ENCODE results near the gene WNT7B.

WNT7B gene

DNA sequence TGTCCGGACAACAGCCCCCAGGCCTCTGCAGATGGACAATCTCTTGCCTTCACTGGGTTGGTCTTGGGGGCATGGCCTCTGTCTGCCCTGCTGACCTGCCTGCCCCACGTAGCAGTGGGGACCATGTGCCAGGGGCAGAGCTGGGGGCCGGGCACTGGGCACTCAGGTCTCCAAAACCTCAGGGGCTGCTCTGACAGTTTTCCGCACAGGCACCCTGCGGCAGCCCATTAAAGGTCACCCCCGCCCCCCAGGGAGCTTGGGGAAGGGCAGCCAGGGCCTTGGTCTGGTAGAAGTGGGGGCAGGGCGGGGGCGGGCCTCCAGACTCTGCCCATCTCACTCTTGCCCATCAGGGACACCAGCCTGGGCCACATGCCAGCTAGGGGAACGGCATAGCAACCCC lies 49.9 kb downstream of the WNT7B start:
- no peak for DNase-seq (ENCODE audit: low spot score)

DNA sequence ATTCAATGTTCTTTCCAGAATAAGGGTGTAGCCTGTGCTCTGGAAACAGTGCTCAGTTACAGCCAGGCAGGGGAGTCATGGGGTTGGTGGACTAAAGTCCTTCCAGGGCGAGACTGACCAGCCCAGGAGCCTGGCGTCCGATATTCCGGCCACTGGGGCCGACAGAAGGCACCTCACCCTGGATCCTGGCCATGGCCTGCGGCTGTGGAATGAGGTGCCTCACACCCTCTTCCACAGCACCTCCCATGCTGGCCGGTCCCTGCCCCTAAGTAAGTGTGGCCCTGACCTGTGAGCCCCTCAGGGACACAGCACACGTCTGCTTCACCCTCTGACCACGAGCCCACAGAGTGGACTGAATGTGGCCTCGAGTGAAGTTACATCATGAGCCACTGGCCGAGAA lies 50.5 kb downstream of the WNT7B start:
- DNase-seq (ENCODE audit: low spot score), result no peak

DNA sequence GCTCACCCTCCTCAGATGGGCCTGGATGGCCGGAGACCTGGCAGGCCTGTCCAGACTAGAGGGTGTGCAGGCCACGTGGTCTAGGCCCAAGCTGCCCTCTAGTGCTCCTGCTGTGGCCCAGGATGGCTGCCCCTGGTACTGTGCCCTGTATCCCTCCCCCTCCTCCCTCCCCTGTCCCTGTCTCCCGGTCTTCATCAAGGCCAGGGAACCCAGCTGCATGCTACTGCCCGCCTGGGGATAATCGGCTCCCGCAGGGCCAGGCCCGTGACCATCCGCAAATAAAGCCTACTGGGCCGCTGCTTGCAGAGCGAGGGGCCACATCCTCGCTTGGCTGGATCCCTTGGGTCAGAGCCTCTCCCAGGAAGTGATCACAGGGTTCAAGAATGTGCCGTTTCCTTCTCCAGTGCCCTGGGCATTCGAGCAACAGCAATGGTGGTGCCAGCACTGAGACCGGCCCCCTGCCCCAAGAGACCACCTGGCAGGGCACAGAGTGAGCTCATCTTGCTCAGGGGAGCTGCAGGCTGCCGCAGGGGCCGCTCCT lies 51.1 kb downstream of the WNT7B start:
- no peak for DNase-seq (ENCODE audit: low spot score)

DNA sequence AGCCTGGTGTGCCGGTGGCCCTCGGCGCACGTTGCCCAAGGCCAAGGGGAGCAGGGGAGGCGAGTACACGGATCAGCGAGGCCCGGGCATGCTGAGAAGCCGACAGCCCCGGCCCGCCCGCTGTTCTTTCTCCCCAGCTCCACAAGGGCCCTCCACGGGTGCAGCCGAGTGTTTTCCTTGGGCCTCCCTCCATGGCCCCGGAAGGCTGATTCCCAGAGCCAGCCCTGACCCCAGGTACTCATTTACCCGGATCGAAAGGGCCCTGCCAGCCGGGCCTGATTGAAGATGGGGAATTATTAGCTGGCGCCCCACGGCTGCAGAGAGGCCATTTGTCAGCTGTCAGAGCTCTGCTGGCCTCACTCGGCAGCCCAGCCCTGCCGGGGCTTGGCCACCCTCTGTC lies 53.1 kb downstream of the WNT7B start:
- DNase-seq (ENCODE audit: low spot score), result no peak

DNA sequence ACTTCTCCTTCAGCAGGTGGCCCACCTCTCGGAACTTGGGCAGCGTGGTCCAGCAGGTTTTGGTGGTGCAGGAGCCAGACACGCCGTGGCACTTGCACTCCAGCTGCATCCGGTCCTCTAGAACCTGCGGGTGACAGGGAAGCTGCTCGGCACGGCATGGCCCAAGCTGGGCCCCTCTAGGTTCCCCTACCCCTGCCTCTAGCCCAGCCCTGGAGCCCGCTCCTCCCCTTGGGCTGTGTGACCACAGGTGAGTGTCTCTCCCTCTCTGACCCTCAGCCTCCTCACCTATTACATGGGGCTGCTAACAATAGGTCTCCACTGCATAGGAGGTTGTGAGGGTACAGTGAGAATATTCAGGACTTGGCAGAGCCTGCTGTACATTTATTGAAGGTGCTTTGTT lies 53.8 kb downstream of the WNT7B start:
- no peak for DNase-seq (ENCODE audit: low spot score)

DNA sequence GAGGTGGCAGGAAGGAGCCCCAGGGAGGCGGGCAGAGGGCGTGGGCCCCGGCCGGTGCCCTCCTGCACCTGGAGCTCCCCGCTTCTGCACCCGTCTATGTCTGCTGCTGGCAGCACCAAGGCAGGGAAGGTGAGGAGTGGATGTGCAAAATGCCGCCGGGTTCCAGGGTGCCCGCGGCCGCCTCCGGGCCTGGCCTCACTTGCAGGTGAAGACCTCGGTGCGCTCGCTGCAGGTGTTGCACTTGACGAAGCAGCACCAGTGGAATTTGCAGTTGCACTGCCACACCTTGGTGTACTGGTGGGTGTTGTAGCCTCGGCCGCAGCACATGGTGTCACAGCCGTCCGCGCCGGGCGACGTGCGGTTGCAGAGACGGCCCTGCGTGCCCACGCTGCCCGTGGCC lies 54.3 kb downstream of the WNT7B start:
- no peak for DNase-seq (ENCODE audit: low spot score)

DNA sequence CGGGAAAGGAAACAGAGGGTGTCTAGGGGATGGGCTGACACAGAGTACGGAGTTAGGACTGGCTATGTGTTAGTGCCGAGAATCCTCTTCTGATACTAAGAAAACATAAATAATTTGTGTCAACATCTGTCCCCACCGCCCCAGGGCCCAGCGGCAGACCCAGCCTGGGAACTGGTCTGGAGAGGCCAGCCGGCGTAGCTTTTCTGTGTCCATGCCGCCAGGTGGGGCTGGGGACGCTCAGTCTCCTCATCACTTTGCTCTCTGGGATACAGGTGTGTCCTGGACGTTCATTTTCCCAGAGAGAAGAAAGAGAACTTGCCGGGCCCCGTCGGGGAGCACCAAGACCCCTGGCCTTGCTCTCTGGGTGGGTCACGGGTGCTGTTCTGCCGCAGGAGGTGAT lies 54.7 kb downstream of the WNT7B start:
- no peak for DNase-seq (ENCODE audit: low spot score)

DNA sequence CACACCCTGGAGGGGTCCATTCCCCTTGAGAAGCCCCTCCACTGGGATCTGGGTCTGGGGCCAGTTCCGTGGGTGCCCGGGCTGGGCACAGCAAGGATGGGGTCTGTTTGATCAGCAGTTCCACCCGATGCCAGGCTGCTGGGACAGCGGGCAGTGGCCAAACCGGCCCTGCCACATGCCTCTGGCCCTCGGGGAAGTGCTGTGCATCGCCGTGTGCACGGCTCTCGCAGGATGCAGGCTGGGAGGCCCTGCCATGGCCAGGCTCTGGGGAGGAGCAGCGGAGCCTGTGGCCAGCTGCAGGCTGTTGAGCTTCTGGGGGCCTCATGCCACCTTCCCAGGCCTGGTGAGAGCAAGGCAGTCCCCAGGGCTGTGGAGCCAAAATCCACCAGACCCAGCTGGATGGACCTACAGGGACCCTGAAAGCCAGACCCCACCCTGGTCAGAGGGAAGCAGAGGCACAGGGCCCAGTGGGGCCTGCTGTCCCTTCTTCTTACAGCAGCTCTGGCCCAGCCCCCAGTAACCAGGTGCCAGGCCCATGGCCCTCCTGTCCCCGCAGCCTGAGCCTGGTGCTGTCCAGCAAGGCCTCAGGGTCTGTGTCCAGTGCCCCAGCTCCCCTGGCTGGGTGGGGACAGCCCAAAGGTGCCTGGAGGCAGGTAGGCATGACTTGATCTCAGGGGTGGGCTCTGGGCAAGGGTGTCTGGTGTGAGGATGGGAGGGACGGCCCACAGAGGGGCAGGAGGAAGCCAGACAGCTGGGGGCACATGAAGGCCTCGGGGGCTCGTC lies 57.3 kb downstream of the WNT7B start:
- no peak for DNase-seq (ENCODE audit: low spot score)

DNA sequence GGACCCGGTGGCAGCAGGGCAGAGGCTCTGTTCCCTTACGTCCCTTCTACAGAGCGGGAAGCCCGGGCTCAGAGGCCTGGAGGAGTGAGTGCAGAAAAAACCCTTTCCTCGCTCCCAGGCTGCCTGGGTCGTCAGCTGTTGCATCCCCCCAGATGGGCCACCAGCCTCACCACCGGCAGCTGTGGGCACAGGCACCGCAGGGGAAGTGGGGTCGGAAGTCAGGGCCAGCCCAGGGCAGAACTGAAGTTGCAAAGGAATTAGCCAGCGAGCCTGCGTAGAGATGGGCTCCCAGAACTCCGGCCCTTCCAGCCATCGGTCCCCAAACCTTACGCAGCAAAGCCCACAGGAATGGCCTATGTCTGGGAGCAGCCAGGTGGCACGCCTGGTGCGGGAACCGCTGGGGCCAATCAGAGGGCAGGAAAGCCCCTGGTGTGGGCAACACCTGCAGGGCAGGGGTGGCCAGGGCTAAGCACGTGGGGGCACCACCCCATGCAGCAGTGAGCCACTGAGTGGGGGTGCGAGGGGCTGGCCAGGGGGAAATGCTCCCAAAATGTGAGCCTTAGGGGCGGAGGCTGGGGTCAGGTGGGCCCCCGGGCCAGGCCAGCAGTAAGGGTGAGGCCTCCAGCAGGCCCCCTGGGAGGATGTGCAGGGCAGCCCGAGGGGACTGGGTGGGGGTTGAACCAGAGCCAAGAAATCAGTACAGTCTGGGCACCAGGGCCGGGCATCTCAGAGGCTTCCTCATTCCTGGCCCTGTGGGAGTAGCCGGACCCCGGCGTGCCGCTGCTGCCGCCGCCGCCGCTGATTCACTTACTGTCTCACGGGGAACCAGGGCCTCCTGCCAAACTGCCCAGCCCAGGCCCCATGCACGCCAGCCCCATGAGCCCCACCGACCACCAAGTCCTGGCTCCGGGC lies 58.2 kb downstream of the WNT7B start:
- no peak for DNase-seq (ENCODE audit: low spot score)

DNA sequence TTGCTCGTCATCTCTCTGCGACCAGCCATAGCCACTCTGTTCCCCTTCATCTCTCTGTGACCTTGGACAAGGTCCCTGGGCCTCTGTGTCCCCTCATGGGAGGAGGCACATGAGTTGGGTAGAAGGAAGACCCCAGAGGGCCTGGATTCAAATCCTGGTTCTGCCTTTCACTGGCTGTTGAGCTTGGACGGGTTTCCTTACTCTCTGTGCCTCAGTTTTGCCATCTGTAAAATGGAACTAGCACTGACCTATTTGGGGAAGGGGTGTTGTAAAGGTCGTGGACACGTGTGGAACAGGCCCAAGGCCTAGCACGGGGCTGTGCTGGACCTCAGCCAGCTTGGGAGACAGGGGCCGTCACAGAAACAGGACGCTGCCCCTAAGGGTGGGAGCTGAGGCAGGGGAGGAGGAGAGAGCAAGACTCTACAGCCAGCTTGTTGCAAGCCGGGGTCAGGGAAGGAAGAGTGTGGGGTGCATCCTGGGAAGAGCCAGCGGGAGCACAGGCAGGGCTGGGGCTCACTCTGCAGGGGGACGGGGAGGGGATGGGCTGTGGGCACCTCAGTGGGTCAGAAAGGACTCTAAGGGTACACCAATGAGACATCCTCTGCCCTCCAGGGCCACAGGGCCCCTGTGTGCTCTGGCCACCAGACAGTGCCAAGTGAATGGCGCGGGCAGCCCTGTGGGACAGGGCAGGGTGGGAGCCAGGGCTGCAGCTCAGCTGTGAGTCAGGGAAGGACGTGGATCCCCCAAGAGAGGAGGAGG lies 59.1 kb downstream of the WNT7B start:
- no peak for DNase-seq (ENCODE audit: low spot score)

DNA sequence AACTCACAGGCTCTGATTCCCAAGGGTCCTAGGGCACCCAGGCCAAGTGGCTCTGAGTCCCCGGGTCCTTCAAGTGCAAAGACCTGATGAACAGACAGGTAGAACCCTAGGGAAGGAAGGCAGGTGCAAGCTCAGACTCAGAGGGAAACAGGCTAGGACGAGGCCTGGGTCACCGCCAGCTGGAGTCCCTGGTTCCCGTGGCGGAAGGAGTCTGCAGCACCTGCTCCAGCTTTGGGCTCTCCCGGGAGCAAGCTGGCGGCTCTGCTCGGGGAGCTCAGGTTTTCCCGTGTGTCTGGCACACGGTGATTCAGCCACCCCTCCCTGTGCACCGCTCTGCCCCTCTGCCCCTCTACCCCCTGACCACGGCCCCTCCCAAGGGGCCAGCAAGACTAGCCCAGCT lies 59.8 kb downstream of the WNT7B start:
- no peak for DNase-seq (ENCODE audit: low spot score)

DNA sequence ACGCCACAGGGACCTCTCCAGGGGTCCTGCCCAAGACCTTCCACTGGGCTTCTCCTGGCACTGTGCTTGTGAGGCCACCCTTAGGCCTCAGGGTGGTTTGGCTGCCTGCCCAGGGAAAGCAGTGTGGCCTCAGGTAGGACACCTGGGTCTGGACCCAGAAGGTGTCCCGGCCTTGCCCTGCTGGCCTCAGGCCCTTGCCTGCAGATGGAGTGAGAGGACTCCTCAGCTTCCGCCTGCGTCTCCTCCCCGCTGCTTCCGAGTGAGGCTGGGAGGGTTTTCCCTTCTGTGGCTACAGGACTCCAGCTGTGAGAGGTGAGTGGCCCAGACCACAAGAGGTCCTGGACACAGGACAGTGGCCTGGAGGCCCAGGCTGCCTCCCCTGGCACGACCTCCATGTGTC lies 60.4 kb downstream of the WNT7B start:
- DNase-seq (ENCODE audit: low spot score), result no peak

DNA sequence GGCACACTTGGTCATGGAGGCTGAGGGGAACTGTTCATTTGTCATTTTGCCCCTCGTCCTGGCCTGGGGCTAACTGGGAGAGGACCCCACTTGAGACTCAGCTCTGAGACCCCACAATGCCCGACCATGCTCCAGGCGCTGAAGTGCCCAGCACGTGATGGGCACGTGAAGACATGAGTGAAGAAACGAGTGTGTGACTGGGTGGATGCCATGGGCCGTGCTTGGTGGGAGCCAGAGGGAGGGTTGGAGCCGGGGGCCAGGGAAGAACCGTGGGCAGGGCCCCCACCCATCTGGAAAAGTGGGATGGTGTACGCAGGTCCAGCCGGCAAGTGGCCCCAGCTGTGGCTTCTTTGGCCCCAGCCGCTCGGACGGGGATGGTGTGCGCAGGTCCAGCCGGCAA lies 61.1 kb downstream of the WNT7B start:
- DNase-seq (ENCODE audit: low spot score), result no peak

DNA sequence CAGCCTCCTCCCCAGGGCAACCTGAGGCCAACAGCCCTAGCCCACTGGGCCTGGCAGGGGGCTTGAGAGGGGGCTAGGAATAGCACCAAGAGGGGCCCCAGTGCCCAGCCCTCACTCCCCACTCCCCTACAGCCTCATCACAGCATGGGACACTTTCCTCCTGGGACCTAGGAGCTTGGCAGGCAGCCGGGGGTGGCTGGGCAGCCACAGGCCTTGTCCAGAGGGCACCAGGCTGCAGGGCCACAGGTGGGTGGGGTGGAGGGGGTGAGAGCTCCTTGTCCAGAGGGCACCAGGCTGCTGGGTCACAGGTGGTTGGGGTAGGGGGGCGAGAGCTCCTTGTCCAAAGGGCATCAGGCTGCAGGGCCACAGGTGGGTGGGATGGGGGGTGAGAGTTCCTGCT lies 61.8 kb downstream of the WNT7B start:
- no peak for DNase-seq (ENCODE audit: low spot score)

DNA sequence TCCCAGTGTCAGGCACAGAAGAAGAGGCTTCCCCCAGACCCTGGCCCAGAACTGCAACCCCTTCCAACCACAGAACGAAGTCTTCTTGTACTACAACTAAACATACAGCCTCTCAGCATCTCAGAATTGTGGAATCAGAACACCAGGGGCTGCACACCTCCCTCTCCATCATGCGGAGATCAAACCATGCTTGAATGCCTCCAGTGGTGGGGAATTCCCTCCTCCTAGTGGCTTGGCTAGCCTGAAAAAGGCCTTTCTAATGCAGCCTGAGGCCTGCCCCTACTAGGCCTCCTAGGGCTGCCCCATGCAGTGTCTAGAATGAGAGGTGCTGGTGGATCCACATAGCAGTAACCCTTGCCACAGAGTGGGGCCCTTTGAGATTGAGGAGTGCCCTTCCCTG lies 62.7 kb downstream of the WNT7B start:
- no peak for DNase-seq (ENCODE audit: low spot score)

DNA sequence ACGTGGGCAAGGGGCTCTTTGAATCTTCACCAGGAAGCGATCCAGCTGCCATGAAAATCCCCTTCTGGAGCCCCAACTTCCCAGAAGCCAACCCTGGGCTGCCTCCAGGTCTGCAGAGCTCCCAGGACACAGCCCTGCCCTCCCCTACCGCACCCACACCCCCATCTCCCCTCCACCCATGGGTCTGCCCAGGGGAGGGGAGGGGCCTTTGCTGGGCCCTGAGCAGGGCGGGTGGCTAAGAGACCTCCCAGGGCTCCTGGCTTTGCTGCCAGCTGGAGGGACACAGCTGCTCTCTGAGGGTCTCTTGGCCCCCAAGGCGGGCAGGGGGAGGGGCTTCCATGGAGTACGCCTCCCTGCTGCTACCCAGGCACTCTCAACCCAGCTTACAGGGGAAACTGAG lies 64.1 kb downstream of the WNT7B start:
- no peak for DNase-seq (ENCODE audit: low spot score)

DNA sequence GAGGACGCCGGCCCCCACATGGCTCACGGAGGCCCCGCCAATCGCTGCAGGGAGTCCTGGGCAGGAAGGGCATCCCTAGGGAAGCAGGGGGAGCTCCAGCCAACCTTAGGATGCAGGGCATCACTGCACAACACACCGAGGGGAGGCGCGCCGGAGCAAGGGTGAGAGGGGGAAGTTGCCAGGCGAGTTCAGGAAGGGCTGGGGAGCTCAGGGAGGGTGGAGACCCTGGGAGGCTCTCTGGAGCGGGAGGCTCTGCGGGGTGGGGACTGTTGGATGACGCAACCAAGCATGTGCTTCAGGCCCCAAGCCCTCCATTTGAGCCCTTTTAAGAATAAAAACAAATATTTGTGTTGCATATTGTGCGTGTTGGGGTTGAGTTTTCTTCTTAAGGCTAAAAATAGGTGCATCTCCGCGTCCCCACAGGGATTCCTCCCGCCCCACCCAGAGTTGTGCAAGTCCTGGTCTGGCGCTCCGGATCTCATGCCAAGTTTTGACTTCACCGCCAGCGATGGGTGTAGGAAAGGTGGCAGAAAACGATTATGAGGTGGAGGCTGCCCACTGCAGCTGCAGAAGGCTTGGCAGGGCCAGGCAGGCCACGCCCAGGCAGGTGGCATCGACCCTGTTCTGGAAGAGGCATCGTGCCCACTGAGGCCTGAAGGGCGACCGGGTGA lies 65.2 kb downstream of the WNT7B start:
- DNase-seq (ENCODE audit: low spot score), result no peak

DNA sequence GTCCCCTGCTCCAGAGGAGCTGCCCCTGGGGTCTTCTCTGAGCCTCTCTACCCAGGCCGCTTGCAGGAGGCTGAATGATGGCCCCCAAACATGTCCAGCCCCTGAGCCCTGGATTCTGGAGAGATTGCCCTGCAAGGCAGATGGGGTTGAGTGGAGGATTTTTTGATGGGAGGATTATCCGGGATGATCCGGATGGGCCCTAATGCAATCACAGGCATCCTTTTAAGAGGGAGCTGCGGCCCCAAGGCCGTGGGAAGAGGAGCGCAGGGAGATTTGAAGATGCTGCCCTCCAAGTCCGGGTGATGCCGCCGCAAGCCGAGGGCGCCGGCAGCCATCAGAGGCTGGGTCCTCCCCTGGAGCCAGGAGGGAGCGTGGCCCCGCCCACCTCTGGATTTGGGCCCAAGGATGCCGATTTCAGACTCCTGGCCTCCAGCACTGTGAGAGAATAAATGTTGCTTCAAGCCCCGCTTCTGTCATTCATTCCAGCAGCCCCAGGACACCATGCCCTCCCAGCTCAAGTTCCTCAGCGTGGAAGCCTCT lies 66.0 kb downstream of the WNT7B start:
- no peak for DNase-seq (ENCODE audit: low spot score)

DNA sequence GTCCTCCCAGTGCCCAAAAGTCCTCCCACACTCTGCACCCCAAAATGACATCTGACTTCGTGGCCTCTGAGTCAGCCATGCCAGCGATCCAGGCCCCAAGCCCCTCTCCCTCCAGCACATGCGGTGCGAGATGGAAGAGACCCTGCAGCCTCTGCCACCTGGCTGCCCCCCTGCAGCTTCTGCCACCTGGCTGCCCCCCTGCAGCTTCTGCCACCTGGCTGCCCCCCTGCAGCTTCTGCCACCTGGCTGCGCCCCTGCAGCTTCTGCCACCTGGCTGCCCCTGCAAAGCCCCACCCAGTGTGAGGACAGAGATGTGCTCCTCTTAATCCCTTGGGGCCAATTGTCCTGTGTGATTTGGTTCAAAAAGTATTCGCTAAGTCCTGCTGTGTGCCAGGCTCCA lies 68.0 kb downstream of the WNT7B start:
- DNase-seq (ENCODE audit: low spot score), result no peak

DNA sequence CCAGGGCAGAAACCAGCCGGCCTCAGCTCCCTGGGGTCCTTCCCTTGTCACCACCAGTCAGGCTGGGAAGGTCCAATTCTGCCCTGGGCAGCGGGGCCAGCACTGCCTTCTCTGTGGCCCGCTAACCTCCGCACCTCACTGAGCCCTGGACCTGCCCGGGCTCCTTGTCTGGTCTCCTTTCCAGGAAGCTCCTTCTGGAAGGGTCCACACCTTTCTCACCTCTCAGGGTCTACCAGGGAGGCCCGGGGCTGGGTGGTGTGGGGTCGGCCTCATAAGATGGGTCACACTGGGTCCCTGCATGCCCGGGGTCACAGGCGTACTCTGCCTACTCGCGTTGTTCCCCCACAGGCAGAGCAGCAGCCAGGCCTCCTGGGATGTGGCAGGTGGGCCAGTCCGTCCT lies 69.0 kb downstream of the WNT7B start:
- DNase-seq (ENCODE audit: low spot score), result no peak

DNA sequence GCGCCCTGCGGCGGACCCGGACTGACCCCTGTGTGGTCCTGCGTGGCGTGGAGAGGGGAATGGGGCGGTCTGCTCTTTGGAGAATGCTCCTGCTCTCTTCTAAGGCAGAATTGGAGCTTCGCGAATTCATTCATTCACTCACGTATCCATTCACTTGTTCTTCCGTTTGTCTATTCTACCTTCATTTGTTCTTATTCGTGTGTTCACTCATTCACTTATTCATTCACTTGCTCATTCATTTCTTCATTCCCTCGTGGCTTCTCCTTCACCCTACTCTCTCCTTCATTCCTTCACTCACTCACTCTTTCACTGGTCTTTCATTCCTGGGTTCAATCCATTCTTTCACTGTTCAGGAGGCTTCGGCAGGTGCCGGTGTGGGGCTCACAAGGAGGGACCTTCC lies 69.6 kb downstream of the WNT7B start:
- DNase-seq (ENCODE audit: low spot score), result no peak

DNA sequence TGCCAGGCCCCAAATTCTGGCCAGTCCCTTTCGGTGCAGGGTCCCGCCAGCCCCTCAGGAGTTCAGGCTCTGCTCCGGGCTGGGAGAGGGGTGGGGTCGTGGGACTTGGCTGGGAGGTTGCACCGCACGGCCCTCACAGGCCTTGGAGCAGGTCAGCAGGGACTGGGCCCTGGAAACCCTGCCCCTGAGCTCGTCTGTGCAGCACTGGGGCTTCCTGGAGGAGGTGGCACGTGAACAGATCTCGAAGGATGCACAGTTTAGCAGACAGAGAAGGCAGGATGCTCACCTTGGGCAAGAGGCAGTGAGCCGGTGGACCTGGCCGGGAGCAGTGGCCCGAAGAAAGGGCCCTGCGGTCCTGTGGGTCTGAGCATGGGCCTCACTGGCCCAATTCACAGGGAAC lies 70.0 kb downstream of the WNT7B start:
- DNase-seq (ENCODE audit: low spot score), result no peak

All from GM03348 (cell line).